CD4-positive, CD25-positive, alpha-beta regulatory T cell (primary cell): ENCODE measurements around the gene ECPAS. TPM values are rescaled to one million over a fixed set of nuclear protein-coding genes. Genes with fewer than 3 reads are reported as not detected.

Experiments
- ATAC-seq, 2 donors: fragments of 150-1000 bp; cut with Tn5 transposase; one replicate each; pipeline ENCODE4 v1.10.0; 2021; ENCODE audit warnings: low read depth in 2 of 2, moderate number of reproducible peaks in 2 of 2, moderate library complexity in 1 of 2
- DNase-seq, 3 donors: peaks; one replicate each; pipeline versions ENCODE4 v3.0.0 to v3.0.0-alpha.2; 2012 to 2022; ENCODE audit warnings: mixed read lengths in 1 of 3
- H3K27ac ChIP-seq: one replicate; pipeline ENCODE4 v1.7.0; 2013; ENCODE audit warnings: mild to moderate bottlenecking, low read length; ENCODE audit not compliant: insufficient read depth, poor library complexity, severe bottlenecking
- H3K27me3 ChIP-seq: one replicate; pipeline ENCODE4 v1.7.0; 2013; ENCODE audit warnings: low read length; ENCODE audit not compliant: control insufficient read depth, insufficient read depth
- H3K36me3 ChIP-seq: one replicate; pipeline ENCODE4 v1.7.0; 2013; ENCODE audit warnings: mild to moderate bottlenecking, low read length, moderate library complexity; ENCODE audit not compliant: control insufficient read depth, insufficient read depth
- H3K4me1 ChIP-seq: 2 replicates; pipeline ENCODE4 v1.7.0; 2013; ENCODE audit warnings: mild to moderate bottlenecking, low read length; ENCODE audit not compliant: insufficient read depth, control insufficient read depth, poor library complexity, severe bottlenecking
- H3K4me3 ChIP-seq: one replicate; pipeline ENCODE4 v1.7.0; 2013; ENCODE audit warnings: low read depth, mild to moderate bottlenecking, low read length, moderate library complexity
- H3K9me3 ChIP-seq, 2 experiments: 1 replicate in 1 of 2; 2 replicates in 1 of 2; pipeline ENCODE4 v1.7.0; 2013; ENCODE audit warnings: low read length in 2 of 2, mild to moderate bottlenecking in 1 of 2, moderate library complexity in 1 of 2; ENCODE audit not compliant: control insufficient read depth in 2 of 2
- H3K27ac Mint-ChIP-seq, 3 donors: one replicate each; pipeline ENCODE4 v1.8.0; 2020 to 2022; ENCODE audit warnings: mild to moderate bottlenecking in 3 of 3, mixed read lengths in 3 of 3, moderate library complexity in 2 of 3
- H3K27me3 Mint-ChIP-seq: one replicate; pipeline ENCODE4 v1.8.0; 2022; ENCODE audit warnings: mild to moderate bottlenecking, mixed read lengths
- H3K36me3 Mint-ChIP-seq: one replicate; pipeline ENCODE4 v1.8.0; 2020; ENCODE audit warnings: mixed read lengths
- H3K4me1 Mint-ChIP-seq, 4 donors: one replicate each; pipeline ENCODE4 v1.8.0; 2020 to 2022; ENCODE audit warnings: mixed read lengths in 4 of 4, mild to moderate bottlenecking in 1 of 4
- H3K4me3 Mint-ChIP-seq, 4 donors: one replicate each; pipeline ENCODE4 v1.8.0; 2020 to 2022; ENCODE audit warnings: mild to moderate bottlenecking in 4 of 4, mixed read lengths in 4 of 4, moderate library complexity in 3 of 4
- H3K9me3 Mint-ChIP-seq, 7 donors: one replicate each; pipeline ENCODE4 v1.8.0; 2020 to 2022; ENCODE audit warnings: mixed read lengths in 7 of 7, mild to moderate bottlenecking in 3 of 7, moderate library complexity in 2 of 7
- polyA plus RNA-seq, 4 donors: library from polyadenylated mRNA; unstranded; fragments of 300-500 nt; fragmentation: Illumina TruSeq; gene quantifications; one replicate each; pipeline ENCODE4 v1.2.3, GENCODE V29; 2021
- total RNA-seq: library from RNA; stranded (reverse); gene quantifications from one replicate; pipeline ENCODE4 v1.2.3, GENCODE V29; 2022

Gene ECPAS
- total and polyA plus RNA-seq, 5 donors from 2014 or later: 9.5 to 59.1 (median 11.3) TPM

DNA sequence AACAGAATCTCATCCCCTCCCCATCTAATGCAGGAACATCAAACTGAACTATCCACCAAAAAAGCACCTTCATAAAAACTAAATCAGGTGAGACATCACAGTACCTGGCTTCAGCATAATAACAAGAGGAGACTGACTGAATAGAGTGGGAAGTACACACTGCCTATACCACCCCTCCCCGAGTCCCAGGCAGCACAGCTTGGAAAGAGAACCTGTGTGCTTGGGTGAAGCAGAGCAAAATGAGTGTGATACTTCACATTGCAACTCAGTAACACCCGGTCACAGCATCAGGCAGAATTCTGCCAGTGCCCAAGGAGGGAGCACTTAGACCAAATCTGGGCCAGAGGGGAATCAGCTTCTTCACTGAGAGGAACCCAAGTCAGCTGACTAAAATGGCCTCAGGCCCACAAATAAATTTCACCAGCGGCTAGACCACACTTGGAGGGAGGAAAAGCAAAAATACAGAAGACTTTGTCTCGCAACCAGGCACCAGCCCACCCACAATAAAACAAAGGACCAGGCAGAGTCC is 84.9 kb downstream of the ECPAS start:
- H3K4me1 ChIP-seq: no peaks in the 10 kb centered on the region
- no peaks in the 10 kb centered on the region for H3K27me3 ChIP-seq
- H3K9me3 Mint-ChIP-seq: peaks cover 0 to 25% (median 8%) of the 10 kb centered on the region in 7 donors
- H3K36me3 ChIP-seq: peaks cover 80% of the 10 kb centered on the region
- no peak overlapping the region for H3K27ac ChIP-seq
- peaks cover 70% of the 10 kb centered on the region for H3K36me3 Mint-ChIP-seq
- ATAC-seq: no peak
- DNase-seq: no peak
- peaks cover 10 to 31% of the 10 kb centered on the region in 2 experiments for H3K9me3 ChIP-seq
- H3K4me3 Mint-ChIP-seq: no peak overlapping the region
- no peaks in the 10 kb centered on the region for H3K27me3 Mint-ChIP-seq
- H3K4me1 Mint-ChIP-seq: peaks cover 0 to 8% (median 0%) of the 10 kb centered on the region in 4 donors
- H3K27ac Mint-ChIP-seq: no peak overlapping the region
- H3K4me3 ChIP-seq: no peak overlapping the region

DNA sequence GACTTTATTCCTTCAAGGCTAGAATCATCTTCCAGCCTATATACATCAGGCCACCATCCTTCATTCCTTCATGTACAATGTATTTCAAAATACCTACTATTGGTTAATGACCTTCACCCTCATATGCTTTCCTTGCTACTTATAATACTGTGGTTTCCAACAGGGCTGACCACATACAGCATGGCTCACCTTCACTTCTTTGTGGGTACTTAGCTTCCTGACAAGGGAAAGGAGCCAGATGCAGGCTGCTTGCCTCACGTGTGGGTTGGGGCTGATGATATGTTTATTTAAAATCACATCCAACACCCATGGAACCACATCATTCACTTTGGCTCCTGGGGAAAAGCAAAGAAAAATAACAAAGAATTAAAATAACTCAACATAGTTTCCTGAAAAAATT is 90.2 kb downstream of the ECPAS start:
- no peaks in the 10 kb centered on the region for H3K27me3 ChIP-seq
- H3K27ac ChIP-seq: no peak overlapping the region
- Mint-ChIP-seq H3K4me3 (no peak overlapping the region), H3K9me3 (peaks cover 0 to 1% (median 0%) of the 10 kb centered on the region in 7 donors), H3K27ac (no peak overlapping the region), H3K4me1 (peaks cover 0 to 6% (median 0%) of the 10 kb centered on the region in 4 donors), H3K27me3 (no peaks in the 10 kb centered on the region), H3K36me3 (peaks cover 56% of the 10 kb centered on the region)
- no peak overlapping the region for H3K4me3 ChIP-seq
- no peaks in the 10 kb centered on the region for H3K9me3 ChIP-seq
- H3K36me3 ChIP-seq: peaks cover 85% of the 10 kb centered on the region
- ATAC-seq (no peak), DNase-seq (no peak)
- no peaks in the 10 kb centered on the region for H3K4me1 ChIP-seq

DNA sequence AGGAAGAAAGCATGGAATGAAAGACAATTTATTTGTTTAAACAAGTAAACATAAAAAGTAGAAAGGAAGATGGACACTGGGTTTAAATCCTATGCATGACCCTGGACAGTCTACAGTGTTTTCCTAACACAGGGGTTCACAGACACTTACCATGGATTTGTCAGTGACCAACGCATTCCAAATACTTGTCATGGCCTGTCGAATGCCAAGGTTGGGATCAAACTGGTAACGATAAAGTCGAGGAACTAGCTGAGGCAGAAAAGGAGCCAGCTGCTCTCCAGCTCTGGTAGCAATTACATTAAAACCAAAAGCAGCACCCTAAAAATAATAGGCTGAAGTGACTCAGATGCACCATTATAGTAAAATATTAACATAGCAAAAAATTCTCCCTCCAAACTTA is 94.8 kb downstream of the ECPAS start:
- Mint-ChIP-seq H3K4me1 (peaks cover 0 to under 1% (median 0%) of the 10 kb centered on the region in 4 donors), H3K27me3 (no peaks in the 10 kb centered on the region), H3K27ac (no peak overlapping the region), H3K4me3 (no peak overlapping the region), H3K9me3 (no peaks in the 10 kb centered on the region), H3K36me3 (peaks cover 35% of the 10 kb centered on the region)
- H3K4me3 ChIP-seq: no peak overlapping the region
- DNase-seq (no peak), ATAC-seq (no peak)
- no peaks in the 10 kb centered on the region for H3K9me3 ChIP-seq
- H3K27me3 ChIP-seq: no peaks in the 10 kb centered on the region
- H3K4me1 ChIP-seq: no peaks in the 10 kb centered on the region
- H3K27ac ChIP-seq: no peak overlapping the region
- peaks cover 85% of the 10 kb centered on the region for H3K36me3 ChIP-seq

DNA sequence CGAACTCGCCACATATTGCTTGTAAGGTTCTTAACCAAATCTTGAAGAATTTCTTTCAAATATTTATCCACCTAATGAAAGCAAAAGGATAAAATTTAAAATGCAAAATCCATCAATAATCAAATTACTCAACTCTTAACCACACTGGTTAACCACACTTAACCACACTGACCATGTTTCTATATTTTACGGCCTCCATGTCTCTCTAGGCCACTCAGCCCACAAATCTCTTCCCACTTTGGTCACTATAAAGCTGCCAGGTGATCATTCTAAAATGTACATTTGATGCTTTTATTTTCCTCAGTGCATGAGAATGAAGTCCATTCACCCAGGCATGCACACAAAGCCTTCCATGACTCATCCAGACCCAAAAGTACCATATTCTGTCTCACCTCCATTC is 97.8 kb downstream of the ECPAS start:
- no peaks in the 10 kb centered on the region for H3K4me1 Mint-ChIP-seq
- no peaks in the 10 kb centered on the region for H3K27me3 Mint-ChIP-seq
- H3K27ac ChIP-seq: no peak overlapping the region
- H3K4me1 ChIP-seq: no peaks in the 10 kb centered on the region
- no peak for DNase-seq
- peaks cover 31% of the 10 kb centered on the region for H3K36me3 Mint-ChIP-seq
- H3K27ac Mint-ChIP-seq: no peak overlapping the region
- H3K4me3 Mint-ChIP-seq: no peak overlapping the region
- no peaks in the 10 kb centered on the region for H3K9me3 Mint-ChIP-seq
- peaks cover 82% of the 10 kb centered on the region for H3K36me3 ChIP-seq
- ATAC-seq: no peak
- H3K27me3 ChIP-seq: no peaks in the 10 kb centered on the region
- no peaks in the 10 kb centered on the region for H3K9me3 ChIP-seq
- H3K4me3 ChIP-seq: no peak overlapping the region

DNA sequence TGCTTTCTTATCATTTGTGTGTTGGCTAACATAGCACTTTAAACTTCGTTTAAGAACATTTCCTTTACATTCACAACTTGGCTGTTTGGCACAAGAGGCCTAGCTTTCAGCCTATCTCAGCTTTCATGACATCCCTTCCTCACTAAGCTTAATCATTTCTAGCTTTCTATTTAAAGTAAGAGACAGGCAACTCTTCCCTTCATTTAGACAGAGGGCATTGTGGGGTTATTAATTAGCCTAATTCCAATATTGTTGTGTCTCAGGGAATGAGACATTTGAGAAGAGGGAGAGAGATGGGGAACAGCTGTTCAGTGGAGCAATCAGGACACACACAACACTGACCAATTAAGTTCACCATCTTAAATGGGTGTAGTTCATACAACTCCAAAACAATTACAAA is 103.2 kb downstream of the ECPAS start:
- Mint-ChIP-seq H3K27me3 (no peaks in the 10 kb centered on the region), H3K4me1 (no peaks in the 10 kb centered on the region), H3K36me3 (peaks cover 37% of the 10 kb centered on the region), H3K4me3 (no peak overlapping the region), H3K9me3 (no peaks in the 10 kb centered on the region), H3K27ac (peak overlapping the region in 2 of 3 donors; percentile 29 to 32)
- no peak overlapping the region for H3K4me3 ChIP-seq
- no peaks in the 10 kb centered on the region for H3K27me3 ChIP-seq
- ATAC-seq (no peak), DNase-seq (no peak)
- H3K9me3 ChIP-seq: no peaks in the 10 kb centered on the region
- H3K36me3 ChIP-seq: peaks cover 57% of the 10 kb centered on the region
- H3K4me1 ChIP-seq: no peaks in the 10 kb centered on the region
- no peak overlapping the region for H3K27ac ChIP-seq

DNA sequence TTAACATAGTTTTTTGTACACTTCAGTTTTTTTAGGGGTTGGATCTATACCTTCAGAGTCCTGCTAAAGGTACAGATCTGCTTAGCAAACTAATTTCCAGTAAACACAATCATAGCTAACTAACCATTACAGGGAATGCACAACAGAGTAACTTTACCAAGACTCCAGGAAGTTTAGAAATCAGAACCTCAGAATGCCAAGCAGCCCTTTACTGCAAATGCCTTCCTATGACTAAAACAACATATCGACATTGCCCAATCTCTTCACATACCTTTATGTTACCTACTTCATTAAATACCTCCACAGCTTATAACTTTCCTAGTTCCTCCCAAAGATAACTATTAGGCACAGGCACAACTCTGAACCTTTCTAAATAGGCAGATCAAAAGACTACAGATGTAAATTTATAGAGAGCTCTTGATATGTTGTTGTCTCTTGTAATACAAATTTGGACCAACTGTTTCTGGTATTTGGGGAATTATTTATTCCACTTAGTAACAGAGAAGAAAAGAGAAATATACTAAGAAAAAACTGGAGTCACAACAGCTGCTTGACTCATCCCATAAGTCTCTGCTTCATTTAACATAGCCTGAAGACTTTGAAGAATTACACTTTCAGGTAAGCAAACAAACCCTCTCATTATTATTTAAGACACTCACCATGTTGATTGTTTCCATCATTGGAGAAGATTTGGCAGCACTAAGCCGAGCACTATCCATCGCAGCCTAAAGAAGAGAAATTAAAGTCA is 108.2 kb downstream of the ECPAS start:
- peaks cover 0 to 5% (median 0%) of the 10 kb centered on the region in 4 donors for H3K4me1 Mint-ChIP-seq

DNA sequence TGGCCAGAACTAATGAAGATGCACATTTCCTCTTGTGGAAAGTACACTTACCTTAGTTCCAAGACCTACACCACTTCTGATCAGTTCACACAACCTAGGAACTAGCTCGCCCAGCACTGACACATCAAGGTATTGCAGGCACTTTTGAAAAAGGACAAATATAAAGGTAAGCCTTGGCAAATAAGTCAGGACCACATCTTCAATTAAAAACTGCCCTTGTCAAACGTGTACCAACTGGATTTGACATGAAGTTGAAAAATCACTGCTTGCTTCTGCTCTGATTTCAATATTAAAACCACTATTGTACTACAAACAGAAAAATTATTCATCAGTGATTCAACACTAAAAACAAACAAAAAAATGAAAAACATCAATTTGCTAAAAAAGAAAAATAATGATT is 109.1 kb downstream of the ECPAS start:
- no peak for ATAC-seq
- H3K27me3 ChIP-seq: no peaks in the 10 kb centered on the region
- Mint-ChIP-seq H3K9me3 (no peaks in the 10 kb centered on the region), H3K4me1 (peaks cover 0 to 5% (median 0%) of the 10 kb centered on the region in 4 donors), H3K27ac (no peak overlapping the region), H3K27me3 (no peaks in the 10 kb centered on the region), H3K36me3 (peaks cover 49% of the 10 kb centered on the region), H3K4me3 (no peak overlapping the region)
- H3K36me3 ChIP-seq: peaks cover 76% of the 10 kb centered on the region
- H3K9me3 ChIP-seq: no peaks in the 10 kb centered on the region
- H3K4me3 ChIP-seq: no peak overlapping the region
- no peak overlapping the region for H3K27ac ChIP-seq
- H3K4me1 ChIP-seq: no peaks in the 10 kb centered on the region
- DNase-seq: no peak

More for the DNA sequence above, 108.2 kb downstream of the ECPAS start:
- Histone ChIP-seq H3K4me3 (no peak overlapping the region), H3K27me3 (no peaks in the 10 kb centered on the region), H3K9me3 (no peaks in the 10 kb centered on the region), H3K27ac (no peak overlapping the region), H3K36me3 (peaks cover 68% of the 10 kb centered on the region), H3K4me1 (no peaks in the 10 kb centered on the region)
- ATAC-seq (no peak), DNase-seq (no peak)
- H3K27me3 Mint-ChIP-seq: no peaks in the 10 kb centered on the region
- peaks cover 43% of the 10 kb centered on the region for H3K36me3 Mint-ChIP-seq
- H3K4me3 Mint-ChIP-seq: no peak overlapping the region
- H3K9me3 Mint-ChIP-seq: no peaks in the 10 kb centered on the region
- H3K27ac Mint-ChIP-seq: no peak overlapping the region

DNA sequence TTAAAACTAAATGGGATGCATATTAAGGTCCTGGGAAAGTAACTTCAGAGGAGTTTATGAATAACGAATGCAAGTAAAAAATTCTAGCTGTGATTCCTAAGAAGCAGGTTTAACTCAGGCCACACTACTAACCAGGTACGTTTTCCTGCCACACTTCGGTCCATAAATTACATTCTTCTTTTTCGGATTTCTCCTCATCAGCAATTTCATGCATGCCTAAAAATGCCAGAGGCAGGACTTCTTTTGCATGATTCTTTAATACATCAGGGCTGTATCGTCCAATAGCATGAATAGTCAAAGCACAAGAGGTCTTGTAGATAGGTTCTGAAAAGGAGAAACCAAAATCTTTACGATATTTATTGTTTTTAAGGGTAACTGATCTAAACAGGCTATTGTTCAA is 111.9 kb downstream of the ECPAS start:
- H3K4me1 ChIP-seq: no peaks in the 10 kb centered on the region
- H3K27ac ChIP-seq: no peak overlapping the region
- no peaks in the 10 kb centered on the region for H3K27me3 Mint-ChIP-seq
- H3K27me3 ChIP-seq: no peaks in the 10 kb centered on the region
- no peak overlapping the region for H3K4me3 ChIP-seq
- peaks cover 0 to 5% (median 0%) of the 10 kb centered on the region in 4 donors for H3K4me1 Mint-ChIP-seq
- DNase-seq (no peak), ATAC-seq (no peak)
- no peak overlapping the region for H3K4me3 Mint-ChIP-seq
- no peaks in the 10 kb centered on the region for H3K9me3 ChIP-seq
- no peaks in the 10 kb centered on the region for H3K9me3 Mint-ChIP-seq
- H3K27ac Mint-ChIP-seq: no peak overlapping the region
- H3K36me3 Mint-ChIP-seq: peaks cover 56% of the 10 kb centered on the region
- H3K36me3 ChIP-seq: peaks cover 87% of the 10 kb centered on the region
